Heart right ventricle (tissue), 16 donors: ENCODE measurements around the gene PF4V1. TPM values are rescaled to one million over a fixed set of nuclear protein-coding genes. Genes with fewer than 3 reads are reported as not detected.

ENCODE experiments used
- ATAC-seq, 8 donors: fragments of 200-7000 bp; cut with Tn5 transposase; one replicate each; pipeline ENCODE4 v1.9.1; 2020; ENCODE audit warnings: mild to moderate bottlenecking in 8 of 8, moderate library complexity in 8 of 8, moderate number of reproducible peaks in 1 of 8
- DNase-seq, 2 donors: peaks; one replicate each; pipeline ENCODE4 v3.0.0-alpha.2; 2020
- H3K27ac ChIP-seq, 10 donors: fragments of 200-600 bp; sonication (generic) in 2 of 10; one replicate each; pipeline versions ENCODE4 v1.5.0 to v1.8.0; 2020 to 2022; ENCODE audit warnings: mild to moderate bottlenecking in 3 of 10
- H3K27me3 ChIP-seq, 7 donors: fragments of 200-600 bp; one replicate each; pipeline ENCODE4 v1.8.0; 2021 to 2022; ENCODE audit warnings: mild to moderate bottlenecking in 2 of 7
- H3K36me3 ChIP-seq, 9 donors: fragments of 200-600 bp; sonication (generic) in 1 of 9; one replicate each; pipeline versions ENCODE4 v1.5.0 to v1.8.0; 2020 to 2022; ENCODE audit warnings: mild to moderate bottlenecking in 2 of 9
- H3K4me1 ChIP-seq, 9 donors: fragments of 200-600 bp; sonication (generic) in 1 of 9; one replicate each; pipeline versions ENCODE4 v1.5.0 to v1.8.0; 2020 to 2022; ENCODE audit warnings: mild to moderate bottlenecking in 4 of 9
- H3K4me3 ChIP-seq, 10 donors: fragments of 200-600 bp; sonication (generic) in 2 of 10; one replicate each; pipeline versions ENCODE4 v1.5.0 to v1.8.0; 2020 to 2022; ENCODE audit warnings: mild to moderate bottlenecking in 7 of 10, moderate library complexity in 2 of 10
- H3K9me3 ChIP-seq, 11 donors: fragments of 200-600 bp in 10 of 11; sonication (generic) in 2 of 11; one replicate each; pipeline versions ENCODE4 v1.5.0 to v1.8.0; 2013 to 2022; ENCODE audit warnings: mild to moderate bottlenecking in 2 of 11, control low read depth in 1 of 11, moderate library complexity in 1 of 11
- WGBS, 2 donors: extraction: QIAGEN DNeasy Blood & Tissue Kit; methylation state at CpG; one replicate each; pipeline ENCODE4 v1.1.7; 2013; ENCODE audit warnings: inconsistent platforms in 1 of 2; 5-methylcytosine and 5-hydroxymethylcytosine counted together
- intact Hi-C, 10 donors: fragments of 100-400 bp; cut with DNase I; formaldehyde crosslinking; loops; one replicate each; pipeline versions ENCODE4 v1.11.1 to v1.14.2; 2022
- polyA plus RNA-seq, 2 donors: library from polyadenylated mRNA; stranded (reverse); fragments of 200-250 nt; gene quantifications; one replicate each; pipeline ENCODE4 v1.2.3, GENCODE V29; 2013
- total RNA-seq, 10 donors: library from RNA; stranded (reverse); fragmentation: NEBNext Ultra II Directional in 3 of 10; extraction: Animal tissue kit (Norgen Biotek cat#: 25700) in 3 of 10; gene quantifications; one replicate each; pipeline versions ENCODE4 v1.2.1 to v1.2.4, GENCODE V29; 2021 to 2023
- TF ChIP-seq, protein P1 (sequence below), 9 donors: fragments of 200-600 bp; sonication (generic) in 2 of 9; IDR thresholded peaks; one replicate each; pipeline versions ENCODE4 v1.5.0 to v1.8.0; 2021 to 2022; ENCODE audit warnings: antibody characterized with exemption in 9 of 9, mild to moderate bottlenecking in 5 of 9, moderate library complexity in 1 of 9
- donor health status: Arrhythmogenic right ventricular cardiomyopathy.
- donor health status: ischemic (EF 13 %, LVEDD 7.1; RV severe dilation, severe dysfunction).
- donor health status: healthy with polysubstance abuse.
- donor health status: DM: no; HTN: yes; CAD: no.
- donor health status: DM: no; HTN: no; CAD: no.
- donor health status: ischemic (EF 25% LVEDD 6.9; RV normal size, moderate dysfunction).
- donor health status: ischemic (EF 25% LVEDD 5.7; RV mildly dilated, moderate dysfunction).
- donor health status: healthy.
- donor health status: DM: yes; HTN: yes; CAD: no.
- donor health status: Ischemic cardiomyopathy.
- donor health status: ischemic (EF 35%, LVEDD 5.7; RV mildly dilated, moderate dysfunction).
- donor health status: nonischemic (EF 11% LVEDD 7.7; RV severe dilation, severe dysfunction).
- donor health status: DM: yes; HTN: yes; CAD: no.
- donor health status: PGD.
- donor health status: ischemic (EF 29% LVEDD 5.4; RV normal size, mild dysfunction).
- donor health status: nonischemic (EF 23%, LVEDD 6.1; RV moderate dilation, normal function).

PF4V1 gene
- total and polyA plus RNA-seq, 12 donors = not detected

DNA sequence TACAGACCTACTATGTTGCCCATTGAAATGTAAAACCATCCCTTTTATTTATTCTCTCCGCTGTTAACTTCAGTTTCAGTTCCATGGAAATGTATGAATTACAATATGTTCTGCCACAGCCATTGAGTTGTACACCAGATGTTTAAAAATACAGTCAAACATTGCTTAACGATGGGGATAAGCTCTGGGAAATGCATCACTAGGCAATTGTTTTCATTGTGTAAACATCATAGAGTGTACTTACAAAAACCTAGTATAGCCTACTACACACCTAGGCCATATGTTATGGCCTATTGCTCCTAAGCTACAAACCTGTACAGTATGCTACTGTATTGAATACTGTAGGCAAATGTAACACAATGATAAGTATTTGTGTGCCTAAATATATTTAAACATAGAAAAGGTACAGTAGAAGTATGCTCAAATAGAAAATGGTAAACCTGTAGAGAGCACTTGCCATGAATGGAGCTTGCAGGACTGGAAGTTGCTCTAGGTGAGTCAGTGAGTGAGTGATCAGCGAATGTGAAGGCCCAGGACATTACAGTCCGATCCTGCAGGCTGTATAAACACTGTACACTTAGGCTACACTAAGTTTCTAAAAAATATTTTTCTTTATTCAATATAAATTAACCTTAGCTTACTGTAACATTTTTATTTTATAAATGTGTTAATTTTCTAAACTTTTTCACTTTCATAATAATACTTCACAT lies 2.7 kb upstream of the PF4V1 start:
- DNase-seq = no peak
- Histone ChIP-seq H3K4me3 (no peak overlapping the region), H3K27me3 (peaks cover 0 to 31% (median 16%) of the 10 kb centered on the region in 7 donors), H3K4me1 (peaks cover 0 to 13% (median 0%) of the 10 kb centered on the region in 9 donors), H3K36me3 (no peaks in the 10 kb centered on the region), H3K9me3 (no peaks in the 10 kb centered on the region), H3K27ac (no peak overlapping the region)
- TF ChIP-seq, protein P1, sequence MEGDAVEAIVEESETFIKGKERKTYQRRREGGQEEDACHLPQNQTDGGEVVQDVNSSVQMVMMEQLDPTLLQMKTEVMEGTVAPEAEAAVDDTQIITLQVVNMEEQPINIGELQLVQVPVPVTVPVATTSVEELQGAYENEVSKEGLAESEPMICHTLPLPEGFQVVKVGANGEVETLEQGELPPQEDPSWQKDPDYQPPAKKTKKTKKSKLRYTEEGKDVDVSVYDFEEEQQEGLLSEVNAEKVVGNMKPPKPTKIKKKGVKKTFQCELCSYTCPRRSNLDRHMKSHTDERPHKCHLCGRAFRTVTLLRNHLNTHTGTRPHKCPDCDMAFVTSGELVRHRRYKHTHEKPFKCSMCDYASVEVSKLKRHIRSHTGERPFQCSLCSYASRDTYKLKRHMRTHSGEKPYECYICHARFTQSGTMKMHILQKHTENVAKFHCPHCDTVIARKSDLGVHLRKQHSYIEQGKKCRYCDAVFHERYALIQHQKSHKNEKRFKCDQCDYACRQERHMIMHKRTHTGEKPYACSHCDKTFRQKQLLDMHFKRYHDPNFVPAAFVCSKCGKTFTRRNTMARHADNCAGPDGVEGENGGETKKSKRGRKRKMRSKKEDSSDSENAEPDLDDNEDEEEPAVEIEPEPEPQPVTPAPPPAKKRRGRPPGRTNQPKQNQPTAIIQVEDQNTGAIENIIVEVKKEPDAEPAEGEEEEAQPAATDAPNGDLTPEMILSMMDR (IDR thresholded peaks at IDR 0.05) = no peak
- intact Hi-C loops = no loop called here
- no peak for ATAC-seq
- 79 to 80% methylated on average over 4 of the region's 4 CpGs for WGBS, 2 donors

DNA sequence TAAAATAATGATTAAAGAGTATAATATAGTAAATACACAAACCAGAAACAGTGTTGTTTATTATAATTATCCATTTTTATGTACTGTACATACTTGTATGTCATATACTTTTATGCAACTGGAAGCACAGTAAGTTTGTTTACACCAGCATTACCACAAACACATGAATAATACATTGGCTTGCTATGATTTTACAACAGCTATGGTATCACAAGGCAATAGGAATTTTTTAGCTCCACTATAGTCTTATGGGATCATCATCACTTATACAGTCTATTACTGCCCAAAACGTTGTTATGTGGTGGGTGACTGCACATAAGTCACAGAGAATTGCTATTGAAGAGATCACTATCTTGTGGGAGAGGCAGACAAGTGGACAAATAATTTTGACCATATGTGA lies 1.8 kb upstream of the PF4V1 start:
- peaks cover 0 to 13% (median 0%) of the 10 kb centered on the region in 9 donors for H3K4me1 ChIP-seq
- H3K27me3 ChIP-seq = peaks cover 0 to 36% (median 16%) of the 10 kb centered on the region in 7 donors
- TF ChIP-seq, protein P1 (IDR thresholded peaks at IDR 0.05) = no peak
- intact Hi-C loops = no loop called here
- no peak overlapping the region for H3K4me3 ChIP-seq
- ATAC-seq (no peak), DNase-seq (no peak)
- 56 to 62% methylated on average over 1 of the region's 1 CpG for WGBS, 2 donors
- no peaks in the 10 kb centered on the region for H3K9me3 ChIP-seq
- no peak overlapping the region for H3K27ac ChIP-seq
- H3K36me3 ChIP-seq = no peaks in the 10 kb centered on the region

DNA sequence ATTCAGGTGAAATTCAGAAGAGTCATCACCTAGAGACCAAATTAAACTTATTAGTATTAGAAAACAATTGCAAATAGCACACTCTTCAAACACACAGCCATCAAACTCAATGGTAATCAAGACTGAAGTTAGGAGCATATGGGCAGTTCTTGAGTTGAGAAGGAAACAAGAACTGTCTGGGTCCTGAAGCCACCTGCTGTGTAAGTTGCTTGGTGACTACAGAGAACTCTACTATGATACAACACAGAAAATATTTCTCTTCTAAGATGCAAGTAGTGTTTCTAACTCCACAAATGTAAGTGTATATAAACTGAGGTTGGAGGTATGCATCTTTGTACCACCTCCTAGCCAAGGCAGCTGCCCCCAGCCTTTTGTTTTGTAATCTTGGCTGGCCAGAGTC lies 325 bp upstream of the PF4V1 start:
- Histone ChIP-seq H3K4me3 (no peak overlapping the region), H3K27ac (no peak overlapping the region), H3K4me1 (peaks cover 0 to 13% (median 0%) of the 10 kb centered on the region in 9 donors), H3K27me3 (peaks cover 0 to 36% (median 16%) of the 10 kb centered on the region in 7 donors), H3K9me3 (peaks cover 0 to 5% (median 0%) of the 10 kb centered on the region in 11 donors), H3K36me3 (no peaks in the 10 kb centered on the region)
- TF ChIP-seq, protein P1 (IDR thresholded peaks at IDR 0.05) = no peak
- no peak for ATAC-seq
- intact Hi-C loops = no loop called here
- no peak for DNase-seq

DNA sequence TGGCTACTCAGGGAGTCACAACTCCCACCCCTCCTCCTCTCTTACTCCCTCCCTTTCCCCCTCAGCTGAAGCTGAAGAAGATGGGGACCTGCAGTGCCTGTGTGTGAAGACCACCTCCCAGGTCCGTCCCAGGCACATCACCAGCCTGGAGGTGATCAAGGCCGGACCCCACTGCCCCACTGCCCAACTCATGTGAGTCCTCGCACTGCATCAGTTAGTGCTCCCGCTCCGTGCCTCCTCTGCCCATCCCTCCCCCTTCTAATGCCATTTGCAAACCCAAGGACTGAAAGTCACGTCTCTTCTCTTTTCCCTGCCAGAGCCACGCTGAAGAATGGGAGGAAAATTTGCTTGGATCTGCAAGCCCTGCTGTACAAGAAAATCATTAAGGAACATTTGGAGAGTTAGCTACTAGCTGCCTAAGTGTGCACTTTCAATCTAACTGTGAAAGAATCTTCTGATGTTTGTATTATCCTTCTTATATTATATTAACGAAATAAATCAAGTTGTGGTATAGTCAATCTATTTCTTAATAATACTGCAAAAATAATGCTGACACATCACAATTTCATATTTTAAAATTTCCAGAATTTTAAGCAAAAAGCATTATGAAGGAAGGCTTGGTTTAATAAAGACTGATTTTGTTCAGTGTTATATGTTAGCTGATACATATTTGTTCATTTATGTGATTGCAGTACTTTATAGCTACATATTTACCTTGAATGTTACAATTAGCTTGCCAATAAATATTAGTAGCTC lies 800 bp downstream of the PF4V1 start:
- Histone ChIP-seq H3K36me3 (no peaks in the 10 kb centered on the region), H3K4me1 (peaks cover 0 to 13% (median 0%) of the 10 kb centered on the region in 9 donors), H3K4me3 (no peak overlapping the region), H3K9me3 (peaks cover 0 to 5% (median 0%) of the 10 kb centered on the region in 11 donors), H3K27me3 (peaks cover 0 to 36% (median 16%) of the 10 kb centered on the region in 7 donors), H3K27ac (no peak overlapping the region)
- no peak for DNase-seq
- intact Hi-C loops = no loop called here
- TF ChIP-seq, protein P1 (IDR thresholded peaks at IDR 0.05) = no peak
- no peak for ATAC-seq
- WGBS, 2 donors = 29 to 37% methylated on average over 8 of the region's 8 CpGs
